ENCODE measurements around the gene PIPOX. TPM values are rescaled to one million over a fixed set of nuclear protein-coding genes. Genes with fewer than 3 reads are reported as not detected.

Gene PIPOX
- total RNA-seq, 1 experiment from 2014 or later: 96.8 TPM

GRCh38 chr17:29102741-29103181 is 59.8 kb downstream of the PIPOX start:
- DNase-seq: no peak
- Histone ChIP-seq H3K27ac (peak overlapping the region; percentile 23), H3K36me3 (peaks cover 67% of the 10 kb centered on the region), H3K27me3 (no peaks in the 10 kb centered on the region), H3K4me1 (peaks cover 19% of the 10 kb centered on the region), H3K4me3 (no peak overlapping the region), H3K9me3 (replicated peaks) (no peaks in the 10 kb centered on the region)

GRCh38 chr17:29103341-29103740 is 60.4 kb downstream of the PIPOX start:
- peak overlapping the region; percentile 23 for H3K27ac ChIP-seq
- peaks cover 68% of the 10 kb centered on the region for H3K36me3 ChIP-seq

More at GRCh38 chr17:29103341-29103740, 60.4 kb downstream of the PIPOX start:
- no peak overlapping the region for H3K4me3 ChIP-seq
- no peaks in the 10 kb centered on the region for H3K27me3 ChIP-seq
- peak in 1 of 2 experiments; percentile 51 for DNase-seq
- H3K4me1 ChIP-seq: peaks cover 24% of the 10 kb centered on the region
- H3K9me3 ChIP-seq (replicated peaks): no peaks in the 10 kb centered on the region

Other genes starting within 250 kb of the PIPOX start
- gene FAM222B, start 200.4 kb upstream of the PIPOX start, total RNA-seq (2014; rRNA removed; shearing (Covaris generic)): 17.4 and 22.8 TPM in 2 replicates
- gene ERAL1, start 188.1 kb upstream of the PIPOX start, total RNA-seq (2014; rRNA removed; shearing (Covaris generic)): 58.2 and 63.5 TPM in 2 replicates
- gene FLOT2, start 145.4 kb upstream of the PIPOX start, total RNA-seq (2014; rRNA removed; shearing (Covaris generic)): 44.7 and 46.4 TPM in 2 replicates
- 25.6 and 27.0 TPM in 2 replicates for gene DHRS13, start 140.1 kb upstream of the PIPOX start, total RNA-seq (2014; rRNA removed; shearing (Covaris generic))
- 48.5 and 49.9 TPM in 2 replicates for gene PHF12, start 91.6 kb upstream of the PIPOX start, total RNA-seq (2014; rRNA removed; shearing (Covaris generic))
- 16.1 and 20.5 TPM in 2 replicates for gene SEZ6, start 37.1 kb upstream of the PIPOX start, total RNA-seq (2014; rRNA removed; shearing (Covaris generic))
- 86.9 and 91.9 TPM in 2 replicates for gene MYO18A, start 137.3 kb downstream of the PIPOX start, total RNA-seq (2014; rRNA removed; shearing (Covaris generic))
- not detected in 2 replicates for gene CRYBA1, start 203.7 kb downstream of the PIPOX start, total RNA-seq (2014; rRNA removed; shearing (Covaris generic))